GM11168 (cell line): Measurements from ENCODE around the gene RETREG2.

Experiments used
- in situ Hi-C: fragments of 300-500 bp; cut with MboI; formaldehyde crosslinking; loops from one replicate; pipeline ENCODE4 v1.12.0; 2022; ENCODE audit warnings: low sequenced_read_pairs; ENCODE audit not compliant: unreplicated experiment

The RETREG2 gene

DNA sequence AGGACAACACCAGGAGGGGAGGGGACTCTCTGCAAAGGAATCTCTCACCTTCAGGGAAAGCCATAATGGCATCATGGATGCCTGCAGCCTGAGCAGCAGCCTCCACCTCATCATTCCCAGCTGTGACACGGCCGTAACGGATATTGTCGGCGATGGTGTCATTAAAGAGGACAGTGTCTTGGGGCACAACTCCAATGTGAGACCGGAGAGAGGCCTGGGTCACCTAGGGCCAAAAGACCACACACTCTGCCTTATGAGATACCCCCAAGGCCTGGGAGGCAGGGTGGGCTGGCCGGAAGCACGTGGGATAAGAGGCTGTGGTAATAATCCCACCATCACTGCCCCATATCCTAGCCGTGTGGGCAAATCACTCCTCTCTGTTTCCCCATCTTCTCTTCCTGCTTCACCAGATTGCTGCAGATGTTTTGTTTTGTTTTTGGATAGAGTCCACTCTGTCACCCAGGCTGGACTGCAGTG, 32.8 kb downstream of the RETREG2 start:
- in situ Hi-C loops, result no loop called here

- in situ Hi-C loops, result no loop called here
Measured at GRCh38 chr2:219213026-219213415, 34.9 kb downstream of the RETREG2 start.

DNA sequence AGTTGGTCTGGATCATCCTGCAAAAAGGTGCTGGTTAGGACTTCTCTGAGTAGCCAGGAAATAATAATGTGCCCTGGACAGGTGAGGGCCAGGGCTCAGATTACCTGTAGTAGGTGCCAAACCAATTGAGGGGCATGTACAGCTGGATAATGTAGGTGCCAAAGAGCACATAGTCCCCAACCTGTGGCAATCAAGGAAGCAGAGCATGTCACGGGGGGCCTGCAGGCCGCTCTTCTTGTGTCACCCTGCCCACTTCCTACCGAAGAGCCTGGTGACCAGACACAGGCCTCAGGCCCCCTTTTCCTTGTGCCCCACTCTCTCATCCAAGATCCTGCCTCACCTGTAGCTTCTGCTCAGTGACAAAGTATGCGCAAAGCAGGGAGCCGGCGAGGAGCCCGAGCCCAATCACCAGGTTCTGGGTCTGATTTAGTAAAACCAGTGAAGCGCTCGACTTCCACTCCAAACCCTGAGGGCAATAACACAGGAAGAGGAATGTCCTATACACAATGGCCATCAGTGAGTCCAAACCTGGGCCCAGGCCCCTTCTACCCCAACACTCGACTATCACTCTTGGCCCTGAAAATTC, 35.5 kb downstream of the RETREG2 start:
- in situ Hi-C loops, result no loop called here

- in situ Hi-C loops, result no loop called here
Measured at GRCh38 chr2:219214141-219214540, 36.1 kb downstream of the RETREG2 start.

- in situ Hi-C loops, result no loop called here
Measured at GRCh38 chr2:219214786-219215185, 36.7 kb downstream of the RETREG2 start.

DNA sequence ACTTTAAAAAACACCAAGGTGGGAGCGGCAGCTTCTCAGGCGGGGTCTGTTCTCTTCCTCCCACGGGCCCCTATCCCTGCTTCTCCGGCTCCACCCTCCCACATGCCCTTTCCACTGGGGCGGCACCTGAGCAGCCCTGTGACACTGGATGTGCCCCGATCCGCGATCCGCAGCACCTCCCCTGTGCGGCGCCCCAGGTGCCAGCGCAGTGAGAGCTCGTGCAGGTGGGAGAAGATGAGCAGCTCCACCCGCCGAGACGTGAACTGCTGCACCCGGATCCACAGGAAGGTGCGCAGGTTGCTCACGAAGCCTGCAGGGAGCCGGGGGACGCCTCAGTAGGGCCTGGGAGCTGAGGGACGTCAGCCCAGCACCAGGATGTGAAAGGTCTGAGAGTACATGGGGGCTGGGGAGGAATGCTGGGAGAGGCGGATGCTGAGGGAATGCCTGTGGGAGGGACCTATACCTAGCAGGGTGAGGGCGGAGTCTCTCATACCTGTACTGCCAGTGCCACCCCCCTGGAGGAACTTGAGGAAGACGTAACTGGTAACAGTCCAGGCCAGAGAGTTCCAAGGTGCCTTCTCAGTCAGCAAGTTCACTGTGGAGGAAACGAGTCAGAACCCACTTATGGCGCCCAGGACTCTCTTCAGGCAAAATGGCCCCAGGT, 37.9 kb downstream of the RETREG2 start:
- in situ Hi-C loops, result no loop called here

DNA sequence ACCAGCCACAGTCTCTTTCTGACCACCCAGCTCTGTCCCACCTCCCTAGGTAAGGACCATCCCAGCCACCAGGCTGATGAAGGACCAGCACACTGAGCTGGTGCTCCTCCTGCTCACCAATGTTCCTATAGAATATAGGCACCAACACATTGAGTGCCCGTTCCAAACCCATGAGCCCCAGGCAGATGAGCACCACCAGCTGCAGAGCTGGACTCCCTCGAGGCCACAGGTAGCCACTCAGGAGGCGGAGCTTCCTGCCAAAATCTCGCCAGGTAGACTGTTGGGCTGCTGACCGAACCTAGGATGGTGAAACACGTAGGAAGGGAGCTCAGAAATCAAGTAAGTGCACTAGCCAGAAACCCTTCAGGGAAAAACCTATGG, 38.5 kb downstream of the RETREG2 start:
- in situ Hi-C loops, result no loop called here

DNA sequence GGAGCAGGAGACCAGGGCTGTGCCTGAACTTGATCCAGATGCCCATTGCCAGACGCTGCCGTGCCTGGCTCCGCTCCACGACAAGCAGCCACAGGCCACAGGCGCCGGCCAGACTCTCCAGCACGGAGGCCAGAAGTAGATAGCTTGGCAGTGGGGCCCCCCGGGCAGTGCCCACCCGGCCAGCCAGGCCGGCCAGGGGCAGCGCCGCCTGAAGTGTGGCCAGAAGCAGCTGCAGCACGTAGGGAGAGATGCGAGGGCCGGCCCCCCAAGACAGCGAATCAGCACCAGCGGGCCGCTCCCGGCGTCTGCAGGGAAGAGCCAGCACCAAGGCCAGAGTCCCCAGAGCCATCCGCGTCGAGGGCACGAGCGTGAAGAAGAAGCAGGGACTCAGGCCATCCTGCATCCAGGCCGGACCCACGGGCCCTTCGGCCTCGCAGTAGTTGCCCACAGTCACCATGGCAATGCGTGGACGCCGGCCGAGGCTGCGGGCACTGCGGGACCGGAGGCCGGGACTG, 40.2 kb downstream of the RETREG2 start:
- in situ Hi-C loops, result no loop called here

DNA sequence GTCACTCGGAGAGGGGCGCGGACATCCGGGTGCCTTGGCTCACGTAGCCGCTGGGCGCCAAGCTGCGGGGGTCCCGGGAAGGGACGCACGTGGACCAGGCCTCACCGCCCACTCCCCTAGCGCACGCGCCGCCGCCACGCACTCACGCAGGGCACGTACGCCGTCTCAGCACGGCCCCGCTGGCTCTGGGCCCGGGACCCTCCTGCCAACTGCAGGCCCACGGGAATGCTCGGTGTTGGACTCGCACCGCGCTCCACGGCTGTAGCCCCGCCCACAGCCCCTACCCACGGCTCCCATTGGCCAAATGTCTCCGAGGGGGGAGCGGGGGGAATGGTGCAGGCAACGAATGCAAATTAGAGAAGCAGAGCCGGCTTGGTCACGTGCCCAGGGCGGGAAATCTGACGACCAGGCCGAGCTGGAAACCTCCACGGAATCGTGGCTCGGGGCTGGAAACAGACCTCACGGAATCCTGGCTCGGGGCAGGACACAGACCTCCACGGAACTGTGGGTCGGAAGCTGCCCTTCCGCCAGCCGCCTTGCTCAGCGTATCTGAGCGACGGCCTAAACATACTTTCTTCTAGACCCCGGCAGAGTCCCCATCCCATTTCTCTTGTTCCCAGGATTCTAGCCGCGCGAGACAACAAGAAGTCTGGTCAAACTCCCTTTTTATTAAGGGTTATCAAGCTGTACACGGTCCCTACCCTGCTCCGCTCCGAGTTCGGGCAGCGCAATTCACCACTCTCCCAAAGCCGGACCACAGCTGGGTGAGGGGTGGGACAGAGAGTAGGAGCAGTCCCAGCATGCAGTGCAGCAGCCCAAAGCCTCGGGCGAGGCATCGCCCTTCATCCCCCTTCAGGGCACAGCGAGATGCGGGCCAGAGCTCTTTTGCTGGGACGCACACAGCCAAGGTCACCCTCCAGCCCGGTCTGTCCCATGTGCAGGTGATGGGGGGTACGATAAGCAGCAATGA, 40.9 kb downstream of the RETREG2 start, which contains the start of gene ABCB6:
TSS of gene ABCB6 (minus strand) at position 227 of the 970 bp plus-strand sequence. CDS start 285 bp downstream, outside the sequence.
- in situ Hi-C loops, result no loop called here

- in situ Hi-C loops, result no loop called here
Measured at GRCh38 chr2:219219784-219220532, 41.9 kb downstream of the RETREG2 start.

GRCh38 chr2:219220652-219221402, 42.8 kb downstream of the RETREG2 start:
- in situ Hi-C loops, result no loop called here

GRCh38 chr2:219221957-219222518, 44.0 kb downstream of the RETREG2 start:
- in situ Hi-C loops, result no loop called here

DNA sequence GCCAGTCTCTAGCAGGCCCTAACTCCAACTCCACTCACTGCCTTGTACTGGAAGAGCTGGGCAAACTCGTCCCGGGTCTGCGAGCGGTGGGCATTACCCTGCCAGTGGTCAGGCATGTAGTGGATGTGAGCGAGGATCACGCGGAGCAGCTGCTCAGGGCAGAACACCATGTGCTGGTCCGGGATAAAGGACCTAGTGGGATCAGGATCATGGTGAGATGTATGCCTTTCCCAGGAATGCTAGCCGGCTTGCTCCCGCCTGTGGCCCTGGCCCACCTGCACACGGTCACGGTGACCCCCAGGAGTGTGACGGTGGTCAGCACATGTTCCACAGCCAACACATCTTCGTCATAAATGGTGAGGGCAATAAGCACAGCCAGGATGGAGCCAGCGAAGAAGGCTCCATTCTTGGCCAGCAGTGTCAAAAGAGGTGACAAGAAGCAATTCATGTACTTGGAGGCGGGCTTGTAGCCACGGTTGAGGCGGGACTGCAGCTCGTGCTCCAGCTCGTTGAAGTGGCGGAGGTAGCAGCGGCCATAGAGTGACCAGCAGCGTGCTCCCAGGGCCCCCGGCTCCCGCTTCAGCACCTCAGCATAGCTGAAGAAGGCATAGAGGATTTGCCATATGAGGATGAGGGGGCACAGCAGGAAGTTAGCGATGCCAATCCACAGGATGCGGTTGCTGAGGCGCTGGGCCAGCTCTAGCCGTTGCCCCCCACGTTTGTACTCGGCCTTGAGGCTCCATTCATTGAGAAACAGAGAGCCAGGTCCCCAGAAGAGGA, 45.9 kb downstream of the RETREG2 start:
- in situ Hi-C loops, result no loop called here

DNA sequence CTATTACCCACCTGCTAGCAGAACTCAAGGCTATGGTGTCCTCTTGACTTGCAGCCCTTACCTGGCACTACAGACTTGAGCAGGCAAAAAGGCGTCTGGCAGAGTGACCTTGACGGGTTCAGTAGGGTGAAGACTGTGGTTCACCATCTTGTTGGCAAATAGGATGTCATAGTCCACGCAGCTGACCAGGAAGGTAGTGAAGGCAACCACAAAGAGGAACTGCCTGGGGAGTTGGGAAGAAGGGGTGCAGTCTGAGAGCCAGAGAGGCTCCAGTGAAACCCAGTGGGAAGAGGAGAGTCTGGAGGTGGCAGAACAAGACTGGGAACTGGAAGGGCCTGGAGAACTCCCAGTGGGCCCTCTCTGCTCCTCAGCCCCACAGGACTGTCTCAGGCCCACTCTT, 47.3 kb downstream of the RETREG2 start:
- in situ Hi-C loops, result no loop called here

DNA sequence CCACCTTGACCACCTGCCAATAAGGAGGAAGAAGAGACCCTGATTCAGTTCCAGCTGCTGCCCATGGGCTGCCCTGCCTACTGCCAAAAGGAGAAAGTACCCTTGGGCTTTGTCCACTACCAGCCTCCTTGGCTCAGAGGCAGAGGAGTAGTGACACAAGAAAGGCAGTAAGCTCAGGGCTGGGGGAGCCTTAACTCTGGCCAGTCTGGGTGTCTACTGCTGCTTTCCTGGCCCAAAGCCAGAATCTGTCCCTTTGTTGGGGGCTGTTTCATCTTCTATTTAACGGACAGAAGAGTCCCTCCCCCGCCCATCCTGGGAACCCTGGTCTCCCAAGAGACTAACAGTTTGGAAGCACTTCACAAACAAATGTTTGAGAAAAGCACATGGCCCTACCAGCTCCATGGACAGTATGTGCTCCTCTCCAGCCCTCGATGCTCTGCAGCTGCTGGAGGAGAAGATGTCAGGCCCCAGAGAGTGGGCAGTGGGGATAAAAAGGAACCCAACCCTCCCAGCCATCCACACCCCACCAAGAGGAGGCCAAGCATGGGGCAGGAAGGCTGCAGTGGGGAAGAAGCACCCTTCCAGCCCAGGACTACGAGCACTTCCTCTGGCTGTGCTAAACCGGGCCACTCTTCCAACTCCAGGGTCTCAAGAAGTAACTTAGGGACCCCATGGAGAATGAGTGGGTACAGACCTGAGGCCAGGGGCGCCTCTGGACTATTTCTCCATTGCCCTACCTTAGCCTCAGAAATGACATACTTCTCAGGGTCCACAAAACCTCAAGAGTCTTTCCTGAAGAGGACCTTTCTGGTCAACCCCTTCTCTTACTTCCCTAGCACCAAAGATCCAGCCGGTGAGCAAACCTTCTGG, 50.2 kb downstream of the RETREG2 start:
- in situ Hi-C loops, result no loop called here

GRCh38 chr2:219228911-219229304, 50.8 kb downstream of the RETREG2 start:
- in situ Hi-C loops, result no loop called here

DNA sequence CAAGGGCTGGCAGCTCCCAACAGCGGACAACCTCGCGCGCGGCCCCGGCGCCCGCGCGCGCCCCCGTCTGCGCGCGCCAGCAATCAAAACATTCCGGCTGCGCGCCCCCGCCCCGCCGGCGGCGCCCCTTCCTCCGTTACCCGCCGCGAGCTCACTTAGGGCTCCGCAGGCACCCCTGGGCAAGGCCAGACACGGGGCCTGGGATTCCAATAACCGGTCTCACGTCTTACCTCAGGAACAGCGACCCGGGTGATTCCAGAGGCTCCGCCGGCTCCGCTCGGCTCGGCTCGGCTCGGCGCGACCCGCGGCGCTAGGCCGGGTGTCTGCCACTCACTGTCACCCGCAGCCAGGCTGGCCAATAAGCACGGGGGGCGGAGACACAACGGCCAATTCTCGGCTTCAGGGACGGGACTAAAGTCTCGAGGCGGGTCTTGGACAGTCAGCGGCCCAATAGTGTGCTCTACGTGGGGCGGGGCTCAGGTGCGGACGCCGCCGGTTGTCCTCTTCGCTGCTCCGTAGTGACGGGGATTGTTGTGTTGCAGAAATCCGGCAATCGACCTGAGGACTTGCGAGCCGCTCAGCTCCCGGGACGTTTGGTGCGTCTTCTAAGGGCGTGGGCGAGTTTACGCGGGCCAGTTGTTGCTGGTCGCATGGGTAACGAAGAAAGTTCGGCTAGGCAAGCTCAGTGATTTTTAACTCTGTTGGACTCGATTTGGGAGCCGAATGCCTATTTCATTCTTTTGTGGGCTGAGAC, 51.4 kb downstream of the RETREG2 start, which contains the start of the genes ANKZF1 and ATG9A:
TSS of gene ANKZF1 (plus strand) at position 502 of the 754 bp plus-strand sequence. CDS start 452 bp downstream, outside the sequence.
TSS of gene ATG9A (minus strand) at position 332 of the 754 bp plus-strand sequence. CDS start 1,612 bp downstream, outside the sequence.
- in situ Hi-C loops, result no loop called here
